Putamen (tissue), 1 donor: Measurements from ENCODE around the gene CEP250.
"Not testable (repeated sequence)": the region's sequence is repeated elsewhere in the genome, so short reads cannot be mapped to it uniquely, and the experiment has no call there.

Experiments used
- DNase-seq: peaks from one replicate; pipeline ENCODE4 v3.0.0-alpha.2; 2016; ENCODE audit warnings: low spot score

The CEP250 gene

GRCh38 chr20:35457539-35457938, 2.1 kb downstream of the CEP250 start:
- DNase-seq = not testable (repeated sequence)

- no peak for DNase-seq
Measured at GRCh38 chr20:35458388-35458787, 3.0 kb downstream of the CEP250 start.

- DNase-seq = no peak
Measured at GRCh38 chr20:35461620-35462019, 6.2 kb downstream of the CEP250 start.

GRCh38 chr20:35462351-35462750, 7.0 kb downstream of the CEP250 start:
- no peak for DNase-seq

- peak; percentile 73 for DNase-seq
Measured at GRCh38 chr20:35463455-35464300, 8.3 kb downstream of the CEP250 start.

GRCh38 chr20:35465976-35466375, 10.6 kb downstream of the CEP250 start:
- no peak for DNase-seq

GRCh38 chr20:35466856-35467255, 11.5 kb downstream of the CEP250 start:
- no peak for DNase-seq

- no peak for DNase-seq
Measured at GRCh38 chr20:35467339-35468224, 12.2 kb downstream of the CEP250 start.

- DNase-seq = no peak
Measured at GRCh38 chr20:35468671-35469334, 13.4 kb downstream of the CEP250 start.

- DNase-seq = no peak
Measured at GRCh38 chr20:35472209-35472608, 16.8 kb downstream of the CEP250 start.

- DNase-seq = no peak
Measured at GRCh38 chr20:35473684-35474083, 18.3 kb downstream of the CEP250 start.

GRCh38 chr20:35474303-35474871, 19.0 kb downstream of the CEP250 start:
- no peak for DNase-seq

GRCh38 chr20:35476288-35476687, 20.9 kb downstream of the CEP250 start:
- no peak for DNase-seq

GRCh38 chr20:35478804-35479472, 23.5 kb downstream of the CEP250 start:
- DNase-seq = no peak

- no peak for DNase-seq
Measured at GRCh38 chr20:35479798-35480197, 24.4 kb downstream of the CEP250 start.

- no peak for DNase-seq
Measured at GRCh38 chr20:35487479-35487878, 32.1 kb downstream of the CEP250 start.

GRCh38 chr20:35489717-35490116, 34.3 kb downstream of the CEP250 start:
- DNase-seq = no peak

- DNase-seq = no peak
Measured at GRCh38 chr20:35490736-35491181, 35.4 kb downstream of the CEP250 start.

- no peak for DNase-seq
Measured at GRCh38 chr20:35491823-35492222, 36.4 kb downstream of the CEP250 start.

GRCh38 chr20:35492352-35492751, 37.0 kb downstream of the CEP250 start:
- DNase-seq = no peak

GRCh38 chr20:35496481-35496880, 41.1 kb downstream of the CEP250 start:
- no peak for DNase-seq
